Fibroblast of lung (primary cell): ENCODE results near the gene SOX21. TPM values are rescaled to one million over a fixed set of nuclear protein-coding genes. Genes with fewer than 3 reads are reported as not detected.

ENCODE experiments used
- DNase-seq, 2 donors: peaks; one replicate each; pipeline versions ENCODE4 v3.0.0 to v3.0.0-alpha.2; 2010; ENCODE audit warnings: low read depth in 2 of 2
- H2AFZ ChIP-seq: 2 replicates; pipeline ENCODE4 v1.5.1; 2012; ENCODE audit warnings: low read length, control low read depth, inconsistent platforms
- H3K27ac ChIP-seq: 2 replicates; pipeline ENCODE4 v1.5.1; 2011; ENCODE audit warnings: low read length, control low read depth; ENCODE audit not compliant: insufficient read depth
- H3K27me3 ChIP-seq: 2 replicates; pipeline ENCODE4 v1.5.1; 2011; ENCODE audit warnings: mild to moderate bottlenecking, low read length; ENCODE audit not compliant: control insufficient read depth, insufficient read depth
- H3K36me3 ChIP-seq: 2 replicates; pipeline ENCODE4 v1.5.1; 2011; ENCODE audit warnings: low read length; ENCODE audit not compliant: control insufficient read depth, insufficient read depth
- H3K4me1 ChIP-seq: 2 replicates; pipeline ENCODE4 v1.5.1; 2011; ENCODE audit warnings: low read length; ENCODE audit not compliant: control insufficient read depth, insufficient read depth; ENCODE audit errors: extremely low read depth
- H3K4me2 ChIP-seq: 2 replicates; pipeline ENCODE4 v1.5.1; 2011; ENCODE audit warnings: low read length, control low read depth; ENCODE audit not compliant: insufficient read depth; ENCODE audit errors: extremely low read depth
- H3K4me3 ChIP-seq, 4 experiments: fragments of 200-600 bp in 1 of 4; sonication (generic) in 1 of 4; replicated peaks in 1 of 4; 2 replicates each; pipeline ENCODE4 v1.5.1; 2011 to 2016; ENCODE audit warnings: low read length in 4 of 4, low read depth in 3 of 4, mild to moderate bottlenecking in 3 of 4, control low read depth in 2 of 4, inconsistent platforms in 1 of 4, mixed read lengths in 1 of 4; ENCODE audit not compliant: insufficient read depth in 1 of 4; ENCODE audit errors: control extremely low read depth in 1 of 4
- H3K79me2 ChIP-seq: 2 replicates; pipeline ENCODE4 v1.5.1; 2012; ENCODE audit warnings: mild to moderate bottlenecking, low read length, inconsistent platforms; ENCODE audit not compliant: control insufficient read depth, insufficient read depth
- H3K9ac ChIP-seq: 2 replicates; pipeline ENCODE4 v1.5.1; 2011; ENCODE audit warnings: mild to moderate bottlenecking, low read length, control low read depth; ENCODE audit not compliant: insufficient read depth
- H3K9me3 ChIP-seq: 2 replicates; pipeline ENCODE4 v1.5.1; 2012; ENCODE audit warnings: low read depth, low read length; ENCODE audit not compliant: control insufficient read depth, insufficient read depth
- H4K20me1 ChIP-seq: 2 replicates; pipeline ENCODE4 v1.5.1; 2011; ENCODE audit warnings: low read length; ENCODE audit not compliant: control insufficient read depth, insufficient read depth; ENCODE audit errors: extremely low read depth
- EZH2 ChIP-seq: IDR thresholded peaks from 2 replicates; pipeline ENCODE4 v1.5.1; 2012; ENCODE audit warnings: low read length, control low read depth, mild to moderate bottlenecking; ENCODE audit errors: missing control alignments
- polyA plus RNA-seq, 2 donors: library from polyadenylated mRNA; depleted of rRNA in 1 of 2; stranded (reverse) in 1 of 2; unstranded in 1 of 2; fragments of >200 nt; gene quantifications; 2 replicates each; pipeline ENCODE4 v1.2.1, GENCODE V29; 2011 to 2012; ENCODE audit warnings: missing spikeins in 1 of 2
- total RNA-seq: library from RNA; depleted of rRNA; stranded (reverse); fragments of >200 nt; gene quantifications from 2 replicates; pipeline ENCODE4 v1.2.1, GENCODE V29; 2014
- TF ChIP-seq, protein P1 (sequence below), 2 donors: IDR thresholded peaks in 1 of 2; conservative IDR thresholded peaks in 1 of 2; 1 replicate in 1 of 2; 2 replicates in 1 of 2; pipeline ENCODE4 v1.5.1; 2011 to 2012; ENCODE audit warnings: low read length in 2 of 2, control low read depth in 1 of 2, inconsistent platforms in 1 of 2, low read depth in 1 of 2, mild to moderate bottlenecking in 1 of 2

Gene SOX21
- total and polyA plus RNA-seq, 2 donors (not counting 1 experiment from before 2014, with no cell fraction given) = not detected

DNA sequence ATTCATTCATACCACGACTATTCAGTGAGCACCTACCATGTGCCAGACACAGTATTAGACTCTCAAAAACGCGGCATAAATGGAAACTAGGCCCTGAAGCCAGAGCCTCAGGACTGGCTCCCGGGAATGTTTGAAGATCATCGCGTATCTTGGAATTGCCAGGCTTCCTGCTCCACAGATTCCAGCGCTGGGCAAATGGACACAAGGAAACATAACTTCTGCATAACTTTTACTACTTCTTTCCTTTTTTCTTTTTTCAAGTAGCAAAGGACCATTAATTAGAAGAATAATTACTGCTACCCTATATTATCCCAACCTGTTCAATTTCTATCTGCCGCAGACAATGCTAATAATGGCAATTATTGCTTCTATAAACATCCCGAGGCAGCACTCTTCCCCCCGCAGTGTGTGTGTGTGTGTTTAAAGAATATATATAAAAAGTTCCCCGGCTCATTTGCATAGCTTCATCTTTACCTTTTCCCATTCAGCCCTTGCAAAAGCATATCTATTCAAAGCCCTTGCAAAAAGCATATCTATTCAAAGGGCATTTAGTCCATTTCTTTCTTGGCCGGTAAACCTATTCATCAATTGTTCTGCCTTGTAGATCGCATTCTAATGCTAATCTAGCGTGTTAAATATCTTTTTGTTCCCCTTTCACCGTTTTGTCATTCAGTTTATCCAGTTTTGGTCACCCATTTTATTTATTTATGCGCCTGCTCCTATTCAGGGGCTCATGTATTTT lies 6.1 kb downstream of the SOX21 start:
- Histone ChIP-seq H3K9ac (no peak overlapping the region), H3K79me2 (no peaks in the 10 kb centered on the region), H2AFZ (no peak overlapping the region), H3K36me3 (no peaks in the 10 kb centered on the region), H3K4me1 (no peaks in the 10 kb centered on the region), H3K4me2 (no peak overlapping the region), H3K4me3 (no peak overlapping the region), H3K27ac (no peak overlapping the region), H3K9me3 (no peaks in the 10 kb centered on the region), H3K27me3 (peaks cover 92% of the 10 kb centered on the region), H4K20me1 (no peaks in the 10 kb centered on the region)
- no peak for TF ChIP-seq EZH2
- TF ChIP-seq, protein P1, sequence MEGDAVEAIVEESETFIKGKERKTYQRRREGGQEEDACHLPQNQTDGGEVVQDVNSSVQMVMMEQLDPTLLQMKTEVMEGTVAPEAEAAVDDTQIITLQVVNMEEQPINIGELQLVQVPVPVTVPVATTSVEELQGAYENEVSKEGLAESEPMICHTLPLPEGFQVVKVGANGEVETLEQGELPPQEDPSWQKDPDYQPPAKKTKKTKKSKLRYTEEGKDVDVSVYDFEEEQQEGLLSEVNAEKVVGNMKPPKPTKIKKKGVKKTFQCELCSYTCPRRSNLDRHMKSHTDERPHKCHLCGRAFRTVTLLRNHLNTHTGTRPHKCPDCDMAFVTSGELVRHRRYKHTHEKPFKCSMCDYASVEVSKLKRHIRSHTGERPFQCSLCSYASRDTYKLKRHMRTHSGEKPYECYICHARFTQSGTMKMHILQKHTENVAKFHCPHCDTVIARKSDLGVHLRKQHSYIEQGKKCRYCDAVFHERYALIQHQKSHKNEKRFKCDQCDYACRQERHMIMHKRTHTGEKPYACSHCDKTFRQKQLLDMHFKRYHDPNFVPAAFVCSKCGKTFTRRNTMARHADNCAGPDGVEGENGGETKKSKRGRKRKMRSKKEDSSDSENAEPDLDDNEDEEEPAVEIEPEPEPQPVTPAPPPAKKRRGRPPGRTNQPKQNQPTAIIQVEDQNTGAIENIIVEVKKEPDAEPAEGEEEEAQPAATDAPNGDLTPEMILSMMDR (conservative IDR thresholded peaks at IDR 0.05 in 1 of 2, IDR thresholded peaks at IDR 0.05 in 1 of 2; ENCODE audit: low read depth in 1 of 2, low read length in 2 of 2) = no peak
- no peak for DNase-seq

DNA sequence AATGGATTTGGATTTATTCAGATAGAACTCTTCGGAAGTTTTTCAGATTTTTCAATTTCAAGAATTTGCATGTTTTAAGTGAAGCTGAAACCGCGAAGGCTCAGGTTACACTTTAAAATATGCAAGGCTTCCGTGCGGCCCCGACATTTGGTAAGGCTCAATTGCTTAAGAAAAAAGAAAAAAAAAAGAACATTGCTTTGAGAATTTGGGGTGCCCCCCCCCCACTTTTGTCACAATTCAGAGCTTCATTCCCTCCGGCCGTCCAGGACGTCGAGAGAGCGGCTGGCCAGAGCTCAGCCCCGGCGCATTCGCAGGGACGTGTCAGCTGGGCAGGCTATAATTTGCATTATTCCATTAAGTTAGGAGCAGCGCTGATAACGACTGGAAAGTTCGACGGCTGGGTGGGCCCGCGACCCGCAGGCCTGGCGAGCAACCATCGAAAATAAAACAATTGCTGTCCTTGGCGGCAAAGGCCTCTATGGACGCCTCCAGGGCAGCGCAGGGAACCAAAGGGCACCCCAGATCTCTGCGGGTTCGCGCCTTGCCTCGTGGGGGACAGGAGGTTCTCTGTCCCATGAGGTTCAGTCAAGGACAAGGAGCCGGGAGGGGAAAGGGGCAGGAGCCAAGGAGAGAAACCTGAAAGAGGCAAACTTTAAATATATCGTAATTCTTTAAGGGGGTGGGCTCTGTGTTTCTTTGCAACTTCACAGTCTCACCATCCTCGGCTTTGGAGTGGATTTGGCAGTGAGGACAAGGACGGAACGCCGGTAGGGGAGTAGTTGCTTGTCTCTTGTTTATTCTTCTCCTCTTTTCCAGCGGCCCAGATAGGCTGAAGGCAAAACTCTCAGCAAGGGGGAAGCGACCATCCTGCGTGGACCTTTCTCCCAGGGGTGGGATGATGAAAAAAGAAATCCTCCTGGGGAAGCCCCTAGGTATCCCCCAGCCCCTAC lies 7.0 kb downstream of the SOX21 start:
- Histone ChIP-seq H3K79me2 (no peaks in the 10 kb centered on the region), H3K27ac (no peak overlapping the region), H3K9ac (no peak overlapping the region), H3K4me1 (no peaks in the 10 kb centered on the region), H3K27me3 (peaks cover 90% of the 10 kb centered on the region), H4K20me1 (no peaks in the 10 kb centered on the region), H3K4me2 (no peak overlapping the region), H3K4me3 (no peak overlapping the region), H3K36me3 (no peaks in the 10 kb centered on the region), H2AFZ (no peak overlapping the region), H3K9me3 (no peaks in the 10 kb centered on the region)
- DNase-seq = no peak
- TF ChIP-seq, protein P1 (conservative IDR thresholded peaks at IDR 0.05 in 1 of 2, IDR thresholded peaks at IDR 0.05 in 1 of 2; ENCODE audit: low read depth in 1 of 2, low read length in 2 of 2) = no peak
- peak; percentile 66 for TF ChIP-seq EZH2

DNA sequence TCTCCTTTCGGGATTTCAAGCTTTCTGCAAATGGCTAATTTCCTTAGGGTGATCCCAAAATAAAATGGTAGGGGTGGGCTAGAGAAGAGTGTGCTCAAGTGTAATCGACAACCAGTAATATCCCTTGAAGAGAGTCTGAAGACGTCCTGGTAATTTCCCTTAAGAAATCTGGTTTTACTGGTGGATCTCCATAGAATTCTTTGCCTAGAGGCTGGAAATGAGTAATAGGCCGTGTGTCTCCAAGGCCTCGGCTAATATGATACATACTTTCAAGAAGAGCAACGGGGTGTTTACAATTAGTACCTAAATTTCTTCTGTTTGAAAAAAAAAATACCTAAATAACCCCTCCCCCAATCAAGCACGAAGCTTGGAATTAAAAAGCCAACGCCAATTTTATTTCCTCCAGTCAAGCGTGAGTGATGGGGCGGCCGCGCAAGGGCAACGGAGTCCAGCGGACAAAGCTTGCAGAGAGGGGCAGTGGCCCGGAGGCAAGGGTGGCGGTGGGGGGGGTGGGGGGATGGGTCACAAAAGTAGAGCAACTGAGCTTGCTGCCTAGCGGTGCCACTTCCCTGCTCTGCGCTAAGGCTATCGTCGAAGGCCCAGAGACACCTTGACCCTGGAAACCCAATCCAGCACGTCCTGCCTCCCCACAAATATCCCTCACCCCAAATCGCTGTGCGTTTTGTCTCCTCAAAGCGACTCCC lies 7.8 kb downstream of the SOX21 start:
- no peaks in the 10 kb centered on the region for H3K4me1 ChIP-seq
- DNase-seq = no peak
- H2AFZ ChIP-seq = no peak overlapping the region
- H3K4me2 ChIP-seq = no peak overlapping the region
- H3K4me3 ChIP-seq = no peak overlapping the region
- TF ChIP-seq, protein P1 (conservative IDR thresholded peaks at IDR 0.05 in 1 of 2, IDR thresholded peaks at IDR 0.05 in 1 of 2; ENCODE audit: low read depth in 1 of 2, low read length in 2 of 2) = no peak
- no peak for TF ChIP-seq EZH2
- H4K20me1 ChIP-seq = no peaks in the 10 kb centered on the region
- H3K27ac ChIP-seq = no peak overlapping the region
- no peaks in the 10 kb centered on the region for H3K79me2 ChIP-seq
- no peaks in the 10 kb centered on the region for H3K36me3 ChIP-seq
- H3K9me3 ChIP-seq = no peaks in the 10 kb centered on the region
- H3K27me3 ChIP-seq = peaks cover 92% of the 10 kb centered on the region
- no peak overlapping the region for H3K9ac ChIP-seq
